ENCODE data around the gene TRIO. TPM values are rescaled to one million over a fixed set of nuclear protein-coding genes. Genes with fewer than 3 reads are reported as not detected.

TRIO gene
- total RNA-seq, 1 experiment from 2014 or later, result 88.8 TPM

- TF ChIP-seq, protein P1, sequence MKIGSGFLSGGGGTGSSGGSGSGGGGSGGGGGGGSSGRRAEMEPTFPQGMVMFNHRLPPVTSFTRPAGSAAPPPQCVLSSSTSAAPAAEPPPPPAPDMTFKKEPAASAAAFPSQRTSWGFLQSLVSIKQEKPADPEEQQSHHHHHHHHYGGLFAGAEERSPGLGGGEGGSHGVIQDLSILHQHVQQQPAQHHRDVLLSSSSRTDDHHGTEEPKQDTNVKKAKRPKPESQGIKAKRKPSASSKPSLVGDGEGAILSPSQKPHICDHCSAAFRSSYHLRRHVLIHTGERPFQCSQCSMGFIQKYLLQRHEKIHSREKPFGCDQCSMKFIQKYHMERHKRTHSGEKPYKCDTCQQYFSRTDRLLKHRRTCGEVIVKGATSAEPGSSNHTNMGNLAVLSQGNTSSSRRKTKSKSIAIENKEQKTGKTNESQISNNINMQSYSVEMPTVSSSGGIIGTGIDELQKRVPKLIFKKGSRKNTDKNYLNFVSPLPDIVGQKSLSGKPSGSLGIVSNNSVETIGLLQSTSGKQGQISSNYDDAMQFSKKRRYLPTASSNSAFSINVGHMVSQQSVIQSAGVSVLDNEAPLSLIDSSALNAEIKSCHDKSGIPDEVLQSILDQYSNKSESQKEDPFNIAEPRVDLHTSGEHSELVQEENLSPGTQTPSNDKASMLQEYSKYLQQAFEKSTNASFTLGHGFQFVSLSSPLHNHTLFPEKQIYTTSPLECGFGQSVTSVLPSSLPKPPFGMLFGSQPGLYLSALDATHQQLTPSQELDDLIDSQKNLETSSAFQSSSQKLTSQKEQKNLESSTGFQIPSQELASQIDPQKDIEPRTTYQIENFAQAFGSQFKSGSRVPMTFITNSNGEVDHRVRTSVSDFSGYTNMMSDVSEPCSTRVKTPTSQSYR (CRISPR knock-in tag; IDR thresholded peaks at IDR 0.05), result peak; percentile 83
Observed at GRCh38 chr5:14250084-14250695, 107.0 kb downstream of the TRIO start (continued).

DNA sequence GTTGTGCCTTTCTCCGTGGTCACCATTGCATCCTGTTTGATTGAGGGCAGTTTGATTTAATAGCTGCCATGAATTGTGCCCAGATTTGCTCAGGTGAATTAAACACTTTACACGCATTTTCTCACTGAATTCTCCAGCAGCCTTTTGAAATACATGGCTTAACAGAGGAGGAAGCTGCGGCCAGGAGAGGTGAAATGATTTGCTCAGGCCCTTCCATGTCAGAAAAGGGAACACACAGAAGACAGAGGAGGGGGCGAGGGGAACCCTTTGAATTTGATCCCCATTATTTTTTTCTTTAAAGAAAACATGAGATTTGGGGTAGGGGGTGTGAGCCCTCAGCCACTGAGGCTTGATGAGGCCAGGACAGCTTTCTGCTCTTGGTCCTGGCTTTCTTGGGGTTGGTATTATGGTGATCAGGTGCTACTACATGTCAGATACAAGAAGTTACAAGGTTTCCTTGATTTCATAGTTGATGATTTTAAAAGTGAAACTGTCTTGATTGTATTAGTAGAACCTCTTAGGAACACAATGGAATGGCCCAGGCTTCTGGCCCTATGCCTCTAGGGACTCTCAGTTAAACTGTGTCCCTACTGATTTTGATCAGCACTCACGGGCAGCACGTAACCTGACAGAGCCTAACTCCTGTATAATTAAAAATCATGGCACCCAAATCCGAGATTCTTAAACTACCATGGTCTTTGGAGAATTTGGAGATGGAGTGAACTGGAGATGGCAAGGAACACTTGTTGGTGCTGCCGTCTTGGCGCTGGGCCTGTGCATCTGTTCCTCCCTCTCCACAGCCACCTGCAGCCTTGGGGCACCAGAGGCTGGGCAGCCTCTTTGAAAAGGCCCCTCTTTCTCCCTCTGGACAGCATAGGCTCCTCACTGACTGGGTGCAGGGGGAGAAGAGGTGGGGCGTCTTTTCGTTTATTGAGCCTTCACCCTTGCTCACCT lies 107.9 kb downstream of the TRIO start:
- ATAC-seq (no peak), DNase-seq (ENCODE audit: low spot score) (no peak)
- Mint-ChIP-seq H3K4me1 (peaks cover 59% of the 10 kb centered on the region), H3K36me3 (peaks cover 12% of the 10 kb centered on the region), H3K9me3 (peaks cover 15% of the 10 kb centered on the region), H3K27ac (no peak overlapping the region; the same call in 1 of the 2 replicates), H3K4me3 (no peak overlapping the region), H3K27me3 (ENCODE audit: low read depth) (no peaks in the 10 kb centered on the region)
- no peak for TF ChIP-seq TEAD4 (CRISPR knock-in tag; IDR thresholded peaks at IDR 0.05)
- ChIA-PET POLR2A (no interaction called here), CTCF (interaction anchor here (1.8 to 2.4 kb wide), 2 partner anchors 7 to 19 kb away, joined by 8 to 18 read pairs; no protein-coding TSS in a partner anchor)

- Mint-ChIP-seq H3K27me3 (ENCODE audit: low read depth) (no peaks in the 10 kb centered on the region), H3K4me1 (peaks cover 59% of the 10 kb centered on the region), H3K36me3 (peaks cover 13% of the 10 kb centered on the region), H3K9me3 (peaks cover 17% of the 10 kb centered on the region), H3K4me3 (no peak overlapping the region), H3K27ac (no peak overlapping the region; the same call in 1 of the 2 replicates)
- ChIA-PET POLR2A (no interaction called here), CTCF (no interaction called here)
- ATAC-seq (no peak), DNase-seq (ENCODE audit: low spot score) (no peak)
- TF ChIP-seq PRRX2 (CRISPR knock-in tag; IDR thresholded peaks at IDR 0.05) (no peak), CBFB (CRISPR knock-in tag; IDR thresholded peaks at IDR 0.05; ENCODE audit: low read depth) (no peak), SOX15 (CRISPR knock-in tag; IDR thresholded peaks at IDR 0.05) (no peak), SMAD3 (CRISPR knock-in tag; IDR thresholded peaks at IDR 0.05; ENCODE audit: borderline replicate concordance) (no peak), JAZF1 (CRISPR knock-in tag; IDR thresholded peaks at IDR 0.05) (no peak), ZNF416 (CRISPR knock-in tag; IDR thresholded peaks at IDR 0.05) (no peak), JUN (CRISPR knock-in tag; IDR thresholded peaks at IDR 0.05) (no peak), SMAD4 (CRISPR knock-in tag; IDR thresholded peaks at IDR 0.05) (no peak), FOXP1 (CRISPR knock-in tag; IDR thresholded peaks at IDR 0.05; ENCODE audit: borderline replicate concordance) (no peak), MLX (CRISPR knock-in tag; IDR thresholded peaks at IDR 0.05) (no peak), MAX (CRISPR knock-in tag; IDR thresholded peaks at IDR 0.05) (no peak), GABPB1 (CRISPR knock-in tag; IDR thresholded peaks at IDR 0.05) (no peak), ZNF532 (CRISPR knock-in tag; IDR thresholded peaks at IDR 0.05; ENCODE audit: borderline replicate concordance) (no peak), ZBTB21 (CRISPR knock-in tag; IDR thresholded peaks at IDR 0.05; ENCODE audit: borderline replicate concordance) (no peak)
Observed at GRCh38 chr5:14251733-14252132, 108.6 kb downstream of the TRIO start.
